ENCODE data around the gene RCC2.

GRCh38 chr1:17365293-17365692 is 74.2 kb downstream of the RCC2 start:
- TF ChIP-seq CTCF (IDR thresholded peaks at IDR 0.05): no peak
- TF ChIP-seq SIN3A (IDR thresholded peaks at IDR 0.05; ENCODE audit: borderline replicate concordance, insufficient read depth, low read depth, low read length): no peak
- TF ChIP-seq TCF7L2 (IDR thresholded peaks at IDR 0.05; ENCODE audit: low read depth, low read length): no peak
- no peak for TF ChIP-seq POLR2AphosphoS5 (IDR thresholded peaks at IDR 0.05; ENCODE audit: low read depth, low read length)
